ENCODE measurements around the gene VCPKMT.

Gene VCPKMT

DNA sequence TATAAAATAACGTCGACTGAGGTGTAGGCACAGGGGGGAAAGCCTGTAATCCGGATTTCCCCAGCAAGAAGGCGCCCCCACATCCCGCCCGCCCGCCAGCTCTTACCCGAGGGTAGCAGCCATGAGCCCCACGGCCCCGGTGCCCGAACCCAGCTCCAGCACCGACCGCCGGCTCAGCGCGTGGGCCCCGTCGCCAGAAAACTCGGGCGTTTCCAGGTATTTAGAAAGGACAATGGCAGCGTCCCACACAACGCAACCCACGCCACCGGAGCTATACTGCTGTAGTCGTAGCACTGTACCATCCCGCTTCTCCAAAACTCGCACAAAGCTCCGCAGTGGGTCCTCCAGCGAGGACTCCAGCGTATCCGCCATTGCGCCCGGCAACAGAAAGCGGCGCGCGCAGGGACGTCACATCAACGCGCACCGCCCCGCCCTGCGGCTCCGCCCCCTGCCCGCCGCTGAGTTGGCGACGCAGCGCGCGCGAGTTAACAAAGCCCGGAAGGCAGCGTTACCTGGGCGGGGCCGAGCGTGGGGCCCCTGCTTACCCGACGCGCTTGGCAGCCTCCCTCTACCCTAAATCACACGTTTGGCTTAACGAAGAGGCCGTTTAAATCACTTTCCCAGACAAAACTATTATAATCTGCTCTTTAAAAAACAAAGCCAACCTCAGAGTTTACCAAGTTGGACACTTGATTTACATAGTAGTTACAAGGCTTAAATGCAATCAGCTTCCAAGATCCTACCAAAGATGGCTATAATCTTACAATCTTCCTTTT is at the start of gene VCPKMT:
TSS of gene VCPKMT (minus strand) at position 392 of the 776 bp plus-strand sequence. CDS start at position 372, 20 bp downstream.
- DNase-seq (ENCODE audit: low spot score) = peak; percentile 96

DNA sequence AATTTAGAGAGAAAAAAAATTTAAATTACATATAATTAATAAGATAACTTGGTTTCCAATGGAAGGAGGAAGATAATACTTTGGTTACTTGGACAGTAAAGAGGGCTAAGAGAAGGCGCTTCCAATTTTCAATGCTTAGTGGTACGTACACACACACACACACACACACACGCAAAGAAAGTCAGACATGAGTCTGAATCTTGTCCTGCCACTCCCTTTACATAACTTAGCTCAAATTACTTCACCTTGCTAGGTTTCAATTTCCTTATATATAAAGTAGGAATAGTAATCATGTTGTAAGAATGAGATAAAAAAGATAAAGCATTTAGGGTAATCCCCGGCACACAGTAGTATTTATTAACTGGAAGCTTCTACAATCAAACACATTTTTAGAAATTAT is 39.7 kb upstream of the VCPKMT start:
- no peak for DNase-seq (ENCODE audit: low spot score)

DNA sequence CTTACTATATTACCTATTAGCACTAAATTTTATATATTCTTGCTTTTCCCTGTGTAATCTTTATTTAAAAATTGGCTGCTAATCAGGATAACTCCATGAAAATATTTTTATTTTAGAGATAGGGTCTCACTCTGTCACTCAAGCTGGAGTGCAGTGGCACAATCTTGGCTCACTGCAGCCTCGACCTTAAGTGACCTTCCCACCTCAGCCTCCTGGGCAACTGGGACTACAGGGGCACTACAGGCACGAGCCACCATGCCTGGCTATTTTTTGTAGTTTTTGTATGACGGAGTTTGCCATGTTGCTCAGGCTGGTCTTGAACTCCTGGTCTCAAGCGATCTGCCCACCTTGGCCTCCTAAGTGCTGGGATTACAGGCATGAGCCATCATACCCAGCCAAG is 32.4 kb upstream of the VCPKMT start:
- DNase-seq (ENCODE audit: low spot score) = no peak

DNA sequence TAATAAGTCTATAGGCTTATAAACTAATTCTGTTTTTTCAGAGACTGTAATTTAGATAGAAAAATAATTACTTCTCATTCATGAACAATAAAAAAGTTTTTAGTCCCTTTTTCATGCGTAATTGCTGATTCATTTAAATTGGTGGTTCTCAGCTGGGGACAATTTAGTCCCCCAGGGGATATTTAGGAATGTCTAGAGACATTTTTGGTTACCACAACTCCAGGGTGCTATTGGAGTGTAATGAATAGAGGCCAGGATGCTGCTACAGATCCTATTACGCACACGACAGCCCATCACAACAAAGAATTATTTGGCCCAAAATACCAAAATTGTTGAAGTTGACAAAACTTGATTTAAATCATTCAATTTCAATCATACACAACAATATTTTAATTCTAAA is 22.8 kb upstream of the VCPKMT start:
- DNase-seq (ENCODE audit: low spot score) = no peak

DNA sequence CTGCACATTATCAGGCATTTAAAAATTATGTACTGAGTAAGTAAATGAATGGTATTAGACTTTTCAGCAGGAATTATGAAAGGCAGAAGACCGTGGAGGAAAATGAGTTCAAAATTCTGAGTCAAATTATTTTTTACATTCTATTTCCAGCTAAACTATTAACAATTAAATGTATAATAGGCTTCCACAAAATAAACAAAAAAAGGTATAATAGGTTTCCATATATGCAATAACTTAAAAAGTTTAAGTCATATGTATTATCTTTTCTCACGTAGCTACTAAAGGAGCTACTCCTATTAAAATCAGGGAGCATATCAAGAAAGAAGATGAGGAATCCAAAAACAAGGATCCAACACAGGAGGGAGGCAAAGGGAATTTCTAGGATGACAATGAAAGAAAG is 11.4 kb upstream of the VCPKMT start:
- no peak for DNase-seq (ENCODE audit: low spot score)

DNA sequence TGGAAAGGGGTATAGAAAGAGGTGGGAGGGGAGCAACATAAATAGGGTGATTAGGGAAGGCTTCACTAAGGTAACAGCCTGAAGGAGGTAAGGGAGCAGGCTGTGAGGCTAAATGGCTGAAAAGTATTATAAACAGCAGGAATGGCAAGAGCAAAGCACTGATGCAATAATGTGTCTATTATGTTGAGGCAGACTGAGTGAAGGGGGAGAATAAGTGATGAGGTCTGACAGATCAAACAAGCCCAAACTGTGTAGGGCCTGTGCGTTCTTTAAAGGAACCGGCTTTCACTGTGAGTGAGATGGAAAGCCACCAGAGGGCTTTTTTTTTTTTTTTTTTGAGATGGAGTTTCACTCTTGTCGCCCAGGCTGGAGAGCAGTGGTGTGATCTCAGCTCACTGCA is 6.7 kb upstream of the VCPKMT start:
- DNase-seq (ENCODE audit: low spot score) = peak; percentile 51

DNA sequence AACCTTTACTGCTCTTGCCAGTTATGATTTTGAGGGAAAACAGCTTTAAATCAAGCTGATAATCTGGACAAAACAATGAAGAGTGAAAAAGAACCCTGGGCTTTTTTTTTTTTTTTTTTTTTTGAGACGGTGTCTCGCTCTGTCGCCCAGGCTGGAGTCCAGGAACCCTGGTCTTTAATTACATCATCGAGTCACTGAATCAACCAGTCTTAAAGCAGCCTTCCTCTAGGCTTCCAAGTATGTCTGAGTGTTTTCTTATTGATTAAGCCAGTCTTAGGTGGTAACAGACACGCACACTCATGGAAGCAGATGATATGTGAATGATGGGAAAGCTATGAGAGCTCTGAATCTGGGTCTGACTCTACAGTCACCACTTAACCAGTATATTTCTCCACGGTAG is 5.9 kb upstream of the VCPKMT start:
- DNase-seq (ENCODE audit: low spot score) = no peak

DNA sequence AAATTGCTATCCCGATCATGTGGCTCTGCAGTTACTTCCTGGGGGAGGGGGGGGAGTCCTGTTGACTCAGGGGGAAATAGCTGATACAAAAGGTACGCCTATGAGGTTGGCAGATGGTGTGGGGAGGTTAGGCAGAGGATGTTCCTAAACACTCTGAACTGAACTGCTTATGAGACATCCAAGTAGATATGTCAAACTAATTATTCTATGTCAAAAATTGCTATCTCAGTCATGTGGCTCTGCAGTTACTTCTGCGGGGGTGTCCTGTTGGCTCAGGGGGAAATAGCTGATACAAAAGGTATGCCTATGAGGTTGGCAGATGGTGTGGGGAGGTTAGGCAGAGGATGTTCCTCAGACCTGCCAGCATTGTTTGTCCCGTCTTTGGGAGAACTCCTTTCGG is 5.1 kb upstream of the VCPKMT start:
- peak; percentile 21 for DNase-seq (ENCODE audit: low spot score)

DNA sequence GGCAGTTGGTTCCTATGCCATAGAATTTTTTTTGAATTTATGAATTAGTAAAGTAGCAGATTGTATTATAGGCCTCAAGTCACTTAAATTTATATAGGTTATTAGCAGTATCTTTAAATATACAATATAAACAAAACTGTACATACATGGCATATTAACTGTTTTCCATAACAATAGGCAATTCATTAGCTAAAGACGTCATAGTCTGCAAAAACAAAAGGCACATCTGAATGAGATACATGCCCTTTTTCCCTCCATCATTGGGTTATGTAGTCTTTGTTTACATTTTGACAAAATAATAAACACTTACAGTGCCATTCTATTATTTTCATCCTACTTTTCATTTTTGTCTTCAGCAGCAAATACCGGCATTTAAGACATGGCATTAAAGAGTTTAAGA is 1.1 kb upstream of the VCPKMT start:
- DNase-seq (ENCODE audit: low spot score) = peak; percentile 18

DNA sequence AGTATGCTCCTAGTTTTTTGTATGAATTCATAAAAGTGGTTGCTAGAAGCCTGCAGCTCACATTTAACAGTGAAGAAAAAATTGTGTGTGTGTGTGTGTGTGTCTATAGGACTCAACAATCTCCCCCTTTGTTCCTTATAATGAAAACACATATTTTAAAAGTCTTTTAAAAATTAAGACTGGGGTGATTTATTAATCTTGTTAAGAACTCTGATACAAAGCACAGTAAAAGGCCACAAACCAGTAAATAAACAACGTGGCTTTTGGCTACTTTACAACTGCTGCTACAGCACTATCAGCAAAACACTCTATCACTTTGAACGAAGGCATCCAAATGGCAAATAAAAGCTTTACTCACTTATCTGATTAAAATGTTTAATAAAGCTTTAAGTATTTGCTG is 594 bp upstream of the VCPKMT start:
- peak; percentile 15 for DNase-seq (ENCODE audit: low spot score)

DNA sequence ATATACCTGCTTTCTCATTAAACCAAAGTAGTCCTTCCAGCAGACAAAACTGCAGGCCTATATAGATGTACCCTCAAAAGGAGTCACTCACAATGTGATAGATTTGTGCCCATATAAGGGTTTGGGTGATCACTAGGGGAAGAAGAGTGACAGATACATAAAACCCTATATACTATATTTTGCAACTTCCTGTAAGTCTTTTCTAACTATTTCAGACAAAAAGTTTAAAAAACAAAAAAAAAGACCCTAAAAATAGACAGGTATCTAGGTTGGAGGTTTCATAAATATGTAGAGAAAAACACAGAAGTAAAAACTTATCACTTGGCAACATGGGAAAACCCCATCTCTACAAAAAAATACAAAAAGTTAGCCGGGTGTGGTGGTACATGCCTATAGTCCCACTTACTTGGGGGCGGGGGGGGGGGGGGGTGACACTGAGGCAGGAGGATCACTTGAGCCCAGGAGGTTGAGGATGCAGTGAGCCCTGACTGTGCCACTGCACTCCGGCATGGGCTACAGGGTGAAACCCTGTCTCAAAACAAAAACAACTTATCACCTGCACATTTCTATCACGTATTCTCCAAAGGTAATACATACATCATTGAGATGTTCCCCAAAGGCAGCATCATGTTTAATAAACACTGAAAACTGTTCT is 2.9 kb downstream of the VCPKMT start:
- DNase-seq (ENCODE audit: low spot score) = no peak

DNA sequence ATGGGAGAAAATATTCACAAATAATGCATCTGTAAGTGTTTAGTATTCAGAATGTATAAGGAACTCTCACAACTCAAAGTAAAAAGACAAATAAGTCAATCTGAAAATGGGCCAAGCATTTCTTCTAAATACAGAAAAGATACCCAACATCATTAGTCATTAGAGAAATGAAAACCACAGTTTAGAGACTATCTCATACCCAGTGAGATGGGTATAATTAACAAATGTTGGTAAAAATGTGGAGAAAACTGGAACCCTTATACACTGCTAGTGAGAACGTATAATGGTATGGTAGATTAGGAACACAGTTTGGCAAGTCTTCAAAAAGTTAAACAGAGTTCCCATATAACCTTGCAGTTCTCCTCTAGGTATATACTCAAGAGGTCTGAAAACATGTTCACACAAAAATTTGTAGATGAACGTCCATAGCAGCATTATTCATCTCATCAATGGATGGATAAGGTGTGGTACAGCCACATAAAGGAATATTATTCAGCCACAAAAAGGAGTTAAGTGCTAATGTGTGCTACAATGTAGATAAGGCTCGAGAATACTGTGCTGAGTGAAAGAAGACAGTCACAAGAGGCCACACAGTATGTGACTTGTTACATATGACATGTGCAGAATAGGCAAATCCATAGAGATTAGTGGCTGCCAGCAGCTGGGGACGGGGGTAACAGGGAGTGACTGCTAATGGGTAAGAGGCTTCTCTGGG is 5.9 kb downstream of the VCPKMT start:
- no peak for DNase-seq (ENCODE audit: low spot score)

DNA sequence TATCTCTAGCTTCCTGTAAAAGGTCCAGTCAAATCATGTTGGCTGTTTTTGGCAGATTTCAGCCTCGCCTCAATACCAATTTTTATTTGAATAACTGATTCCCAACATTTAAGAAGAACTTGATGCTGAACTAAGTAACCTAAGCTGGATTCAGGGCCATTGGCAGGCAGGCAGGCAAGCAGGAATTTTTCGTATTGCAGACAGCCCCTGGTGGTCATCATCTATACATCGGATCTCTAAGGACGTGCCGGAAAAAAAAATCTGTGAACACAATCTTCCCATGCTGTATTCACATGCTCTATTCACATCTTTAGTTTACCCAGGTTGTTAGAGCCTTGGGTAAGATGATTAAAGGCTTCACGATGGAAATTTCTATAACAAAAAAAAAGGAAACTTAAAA is 7.0 kb downstream of the VCPKMT start:
- no peak for DNase-seq (ENCODE audit: low spot score)

DNA sequence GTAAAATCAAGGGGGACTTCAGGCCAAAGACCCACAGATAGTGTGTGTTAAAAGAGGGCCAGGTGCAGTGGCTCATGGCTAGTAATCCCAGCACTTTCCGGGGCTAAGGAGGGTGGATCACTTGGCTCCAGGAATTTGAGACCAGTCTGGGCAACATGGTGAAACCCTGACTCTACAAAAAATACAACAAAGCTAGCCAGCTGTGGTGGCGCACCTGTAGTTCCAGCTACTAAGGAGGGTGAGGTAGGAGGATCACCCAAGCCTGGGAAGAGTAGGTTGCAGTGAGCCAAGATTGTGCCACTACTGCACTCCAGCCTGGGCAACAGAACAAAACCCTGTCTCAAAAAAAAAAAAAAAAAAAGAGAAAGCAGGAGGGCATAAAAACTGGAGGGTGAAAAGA is 8.5 kb downstream of the VCPKMT start:
- DNase-seq (ENCODE audit: low spot score) = no peak

DNA sequence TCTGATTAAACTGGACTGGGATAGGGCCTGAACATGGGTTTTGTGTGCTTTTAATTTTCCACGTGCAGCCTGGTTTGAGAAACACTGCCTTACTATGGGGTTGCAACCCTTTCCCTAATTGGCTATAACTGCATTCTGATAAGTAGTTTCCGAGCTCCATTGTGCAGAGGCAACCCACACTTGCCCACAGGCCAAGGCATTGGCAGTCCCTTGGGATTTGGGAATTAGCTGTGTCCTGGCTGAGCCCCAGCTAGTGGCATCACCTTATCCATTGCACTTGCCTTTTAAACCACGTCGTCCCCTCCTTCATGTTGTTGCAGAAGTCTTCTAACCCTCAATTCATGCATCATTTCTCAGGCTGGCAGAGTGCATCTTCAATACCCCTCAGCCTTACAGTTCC is 10.2 kb downstream of the VCPKMT start:
- no peak for DNase-seq (ENCODE audit: low spot score)

DNA sequence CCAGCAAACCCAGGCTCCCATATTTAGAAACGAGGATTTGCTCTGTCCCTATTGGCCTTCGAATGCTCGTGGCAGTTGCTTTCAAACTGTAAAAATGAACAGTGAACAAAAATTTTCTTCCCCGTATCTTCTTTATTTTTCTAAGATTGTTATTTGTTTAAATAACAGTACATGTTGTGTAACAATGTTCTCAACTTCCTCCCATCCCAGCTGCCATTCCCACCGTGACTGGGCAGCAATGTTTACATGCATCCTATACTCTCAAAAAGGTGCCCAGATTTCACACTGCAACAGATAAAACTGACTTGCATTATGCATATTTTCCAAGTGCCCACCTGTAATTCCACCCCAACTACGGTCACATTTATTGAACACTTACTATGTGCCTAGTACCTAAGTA is 12.8 kb downstream of the VCPKMT start:
- no peak for DNase-seq (ENCODE audit: low spot score)

DNA sequence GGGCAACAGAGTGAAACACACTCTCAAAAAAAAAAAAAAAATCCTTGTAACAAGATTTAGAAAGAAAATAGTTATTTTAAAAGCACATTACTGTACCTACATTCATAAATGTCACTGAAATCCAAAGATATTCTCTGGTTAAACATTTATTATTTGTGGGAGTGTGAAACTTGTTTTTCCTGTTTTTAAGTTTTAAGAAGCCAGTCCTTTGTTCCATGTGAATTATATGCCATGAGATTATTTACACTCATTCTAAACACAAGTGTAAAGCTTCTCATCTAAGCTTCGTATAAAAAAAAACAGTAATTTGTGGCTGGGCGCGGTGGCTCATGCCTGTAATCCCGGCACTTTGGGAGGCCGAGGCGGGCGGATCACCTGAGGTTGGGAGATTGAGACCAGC is 15.0 kb downstream of the VCPKMT start:
- DNase-seq (ENCODE audit: low spot score) = no peak

DNA sequence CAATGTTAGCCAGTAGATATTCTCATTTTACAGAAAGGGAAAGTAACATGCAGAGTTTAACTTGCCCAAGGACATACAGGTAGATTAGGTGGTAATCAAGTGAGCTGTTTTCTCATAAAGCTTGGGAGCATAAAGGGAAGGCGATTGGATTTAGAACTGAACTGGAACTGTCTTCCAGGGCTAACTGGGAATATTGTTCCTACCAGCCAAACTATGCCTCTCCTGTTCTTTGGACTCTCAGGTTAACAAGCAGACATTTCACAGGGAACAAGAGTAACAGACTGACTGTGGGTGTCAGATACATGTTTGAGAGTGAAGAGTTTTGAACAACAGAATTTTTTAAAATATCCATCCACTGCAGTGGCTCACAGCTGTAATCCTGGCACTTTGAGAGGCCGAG is 15.6 kb downstream of the VCPKMT start:
- DNase-seq (ENCODE audit: low spot score) = no peak

DNA sequence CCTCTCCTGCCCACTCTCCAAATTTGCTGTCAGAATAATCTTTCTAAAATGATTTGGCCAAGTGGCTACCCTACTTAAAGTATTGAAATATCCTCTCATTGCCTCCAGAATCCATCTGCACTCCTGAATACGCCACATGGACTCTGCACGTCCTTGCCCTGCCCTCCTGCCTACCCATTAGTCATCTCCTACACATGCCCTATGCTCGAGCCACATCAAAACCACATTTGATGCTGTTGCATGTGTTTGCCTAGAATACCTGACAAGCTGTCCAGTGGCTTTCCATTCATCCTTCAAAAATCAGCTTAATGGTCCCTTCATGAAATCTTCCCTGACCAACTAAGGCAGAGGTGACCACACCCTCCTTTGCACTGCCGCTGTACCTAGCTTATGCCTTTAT is 17.0 kb downstream of the VCPKMT start:
- no peak for DNase-seq (ENCODE audit: low spot score)

DNA sequence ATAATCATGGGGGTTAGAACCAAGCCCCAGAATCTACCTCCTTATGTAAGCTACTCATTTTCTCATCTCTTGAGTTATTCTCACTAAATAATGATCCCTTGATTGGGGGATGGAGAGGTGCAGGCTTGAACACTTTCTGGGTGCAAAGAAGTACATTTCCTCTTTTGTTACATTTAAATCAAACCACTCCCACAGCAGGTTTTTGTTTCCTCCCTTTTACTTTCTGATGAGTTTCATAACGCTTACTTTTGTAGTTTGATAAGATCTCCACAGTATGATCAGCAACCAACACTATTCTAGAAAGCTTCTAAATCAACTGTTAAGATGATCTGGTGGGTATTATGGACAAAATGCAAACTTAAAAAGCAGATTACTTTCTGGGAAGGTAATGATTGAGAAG is 20.5 kb downstream of the VCPKMT start:
- no peak for DNase-seq (ENCODE audit: low spot score)

DNA sequence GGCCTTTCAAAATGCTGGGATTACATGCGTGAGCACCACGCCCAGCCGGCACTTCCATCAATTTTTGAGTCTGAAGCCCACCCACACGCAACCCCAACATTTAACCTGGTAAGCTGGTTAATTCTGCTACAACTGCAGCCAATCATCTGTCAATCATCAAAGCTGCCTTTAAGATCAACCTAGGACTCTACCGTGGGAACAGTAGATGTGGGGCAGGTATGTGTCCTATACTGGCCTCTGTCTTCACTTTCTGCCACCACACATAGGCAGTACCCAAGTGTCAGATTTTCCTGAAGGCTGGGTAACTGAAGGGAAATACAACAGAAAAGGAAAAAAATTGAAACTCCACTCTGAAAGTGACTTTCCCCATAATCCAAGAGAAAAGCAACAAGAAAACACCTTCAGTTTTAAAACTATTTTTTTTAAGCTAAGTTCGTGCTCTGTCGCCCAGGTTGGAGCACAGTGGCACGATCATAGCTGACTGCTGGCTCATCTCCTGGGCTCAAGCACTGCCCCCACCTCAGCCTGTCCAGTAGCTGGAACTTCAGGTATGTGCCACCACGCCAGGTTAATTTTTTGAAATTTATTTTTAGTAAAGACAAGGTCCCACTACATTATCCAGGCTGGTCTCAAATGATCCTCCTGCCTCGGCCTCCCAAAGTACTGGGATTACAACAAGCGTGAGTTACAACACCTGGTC is 22.2 kb downstream of the VCPKMT start:
- no peak for DNase-seq (ENCODE audit: low spot score)

DNA sequence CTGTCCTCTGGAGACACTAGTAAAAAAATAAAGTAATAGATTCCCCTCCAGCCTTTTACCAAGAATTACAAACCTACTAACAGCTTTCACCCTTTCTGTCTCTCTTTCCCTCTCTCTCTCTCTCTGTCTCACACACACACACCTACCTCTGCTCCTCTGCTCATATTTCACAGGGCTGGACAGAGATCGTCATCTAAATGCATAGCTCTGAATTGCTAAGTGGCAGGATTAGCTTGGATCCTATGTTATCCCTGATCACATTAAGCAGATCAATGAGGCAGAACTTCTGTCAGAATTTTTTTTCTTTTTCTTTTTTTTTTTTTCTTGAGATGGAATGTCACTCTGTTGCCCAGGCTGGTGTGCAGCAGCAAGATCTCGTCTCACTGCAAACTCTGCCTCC is 22.9 kb downstream of the VCPKMT start:
- no peak for DNase-seq (ENCODE audit: low spot score)
